H1 (cell line): Measurements from ENCODE around the gene TK1. TPM values are rescaled to one million over a fixed set of nuclear protein-coding genes. Genes with fewer than 3 reads are reported as not detected.

ENCODE experiments used
- CTCF ChIA-PET: fragments of 300-600 bp; sonication (Branson Sonifier 250); formaldehyde crosslinking; loops from one replicate; lab custom pipeline; 2021; ENCODE audit not compliant: partially characterized antibody; lab: Charles Lee
- POLR2A ChIA-PET: fragments of 300-600 bp; sonication (Branson Sonifier 250); formaldehyde crosslinking; loops from one replicate; lab custom pipeline; 2021; ENCODE audit warnings: inconsistent platforms; ENCODE audit not compliant: partially characterized antibody; lab: Charles Lee
- DNase-seq, 2 experiments: peaks; one replicate each; pipeline versions ENCODE4 v3.0.0 to v3.0.0-alpha.2; 2010 to 2022; ENCODE audit warnings: low spot score in 2 of 2, low read depth in 1 of 2, mixed read lengths in 1 of 2
- FAIRE-seq: peaks from 2 replicates; lab custom pipeline; 2011; peaks lifted over from hg19 to GRCh38; lab: Jason Lieb, UNC
- H2AFZ ChIP-seq: 2 replicates; pipeline ENCODE4 v1.8.1; 2012; ENCODE audit warnings: low read length, inconsistent platforms
- H2AK5ac ChIP-seq: 2 replicates; pipeline ENCODE4 v1.6.1; 2013; ENCODE audit warnings: low read depth, low read length
- H2BK120ac ChIP-seq: replicated peaks from 2 replicates; pipeline ENCODE3; 2013; ENCODE audit warnings: low read depth, low read length, inconsistent platforms
- H2BK12ac ChIP-seq: 2 replicates; pipeline ENCODE4 v1.6.1; 2013; ENCODE audit warnings: low read depth, low read length
- H2BK15ac ChIP-seq: 2 replicates; pipeline ENCODE4 v1.6.1; 2013; ENCODE audit warnings: low read length
- H2BK20ac ChIP-seq: 2 replicates; pipeline ENCODE4 v1.6.1; 2013; ENCODE audit warnings: low read length
- H2BK5ac ChIP-seq: 2 replicates; pipeline ENCODE4 v1.6.1; 2013; ENCODE audit warnings: low read depth, low read length
- H3K14ac ChIP-seq: 2 replicates; pipeline ENCODE4 v1.6.1; 2013; ENCODE audit warnings: inconsistent platforms; ENCODE audit not compliant: insufficient read length
- H3K18ac ChIP-seq: 2 replicates; pipeline ENCODE4 v1.6.1; 2013; ENCODE audit warnings: low read length; ENCODE audit errors: extremely low read depth
- H3K23ac ChIP-seq: 2 replicates; pipeline ENCODE4 v1.6.1; 2013; ENCODE audit warnings: inconsistent platforms; ENCODE audit not compliant: insufficient read length
- H3K23me2 ChIP-seq: 2 replicates; pipeline ENCODE4 v1.6.1; 2013; ENCODE audit warnings: low read depth, low read length
- H3K27ac ChIP-seq: 2 replicates; pipeline ENCODE4 v1.6.1; 2011; ENCODE audit warnings: low read depth, low read length, inconsistent platforms
- H3K27me3 ChIP-seq, 4 experiments: replicated peaks in 1 of 4; 1 replicate in 1 of 4; 2 replicates in 3 of 4; pipeline versions ENCODE4 v1.6.1 to v1.8.1; 2011 to 2013; ENCODE audit warnings: low read length in 3 of 4, mild to moderate bottlenecking in 3 of 4, inconsistent platforms in 2 of 4, mixed read lengths in 2 of 4, moderate library complexity in 1 of 4; ENCODE audit not compliant: control insufficient read depth in 3 of 4, insufficient read depth in 3 of 4; ENCODE audit errors: extremely low read depth in 1 of 4
- H3K36me3 ChIP-seq, 4 experiments: 2 replicates each; pipeline versions ENCODE4 v1.6.1 to v1.8.1; 2011 to 2013; ENCODE audit warnings: mild to moderate bottlenecking in 4 of 4, low read length in 3 of 4, moderate library complexity in 2 of 4, control low read depth in 1 of 4, inconsistent platforms in 1 of 4; ENCODE audit not compliant: insufficient read depth in 4 of 4, control insufficient read depth in 2 of 4
- H3K4ac ChIP-seq: replicated peaks from 2 replicates; pipeline ENCODE3; 2013; ENCODE audit warnings: low read length, low read depth, mixed read lengths, inconsistent platforms; ENCODE audit not compliant: insufficient read length
- H3K4me1 ChIP-seq, 4 experiments: replicated peaks in 1 of 4; 1 replicate in 1 of 4; 2 replicates in 3 of 4; pipeline versions ENCODE4 v1.6.1 to v1.8.1; 2011 to 2013; ENCODE audit warnings: low read length in 3 of 4, inconsistent platforms in 2 of 4, mixed read lengths in 1 of 4; ENCODE audit not compliant: insufficient read depth in 4 of 4, control insufficient read depth in 3 of 4
- H3K4me2 ChIP-seq, 2 experiments: 2 replicates each; pipeline versions ENCODE4 v1.6.1 to v1.8.1; 2011 to 2013; ENCODE audit warnings: low read depth in 2 of 2, low read length in 2 of 2, control low read depth in 1 of 2, inconsistent platforms in 1 of 2, mild to moderate bottlenecking in 1 of 2; ENCODE audit not compliant: insufficient read depth in 1 of 2
- H3K4me3 ChIP-seq, 4 experiments: fragments of 200-600, 300-600 bp in 1 of 4; sonication (generic), shearing (Covaris generic), sonication (Bioruptor Twin) in 1 of 4; 2 replicates each; pipeline versions ENCODE4 v1.5.1 to v1.8.1; 2011 to 2016; ENCODE audit warnings: low read length in 4 of 4, low read depth in 3 of 4, control low read depth in 2 of 4, inconsistent platforms in 2 of 4, mild to moderate bottlenecking in 2 of 4, mixed read lengths in 1 of 4, moderate library complexity in 1 of 4; ENCODE audit not compliant: insufficient read depth in 2 of 4; ENCODE audit errors: extremely low read depth in 1 of 4
- H3K56ac ChIP-seq: replicated peaks from 2 replicates; pipeline ENCODE3; 2013; ENCODE audit warnings: low read depth, mild to moderate bottlenecking, mixed read lengths, low read length, inconsistent platforms; ENCODE audit not compliant: insufficient read length
- H3K79me1 ChIP-seq: 2 replicates; pipeline ENCODE4 v1.6.1; 2013; ENCODE audit warnings: low read depth, low read length, control low read depth
- H3K79me2 ChIP-seq, 2 experiments: 2 replicates each; pipeline versions ENCODE4 v1.6.1 to v1.8.1; 2012 to 2013; ENCODE audit warnings: low read length in 2 of 2, mild to moderate bottlenecking in 2 of 2, inconsistent platforms in 1 of 2; ENCODE audit not compliant: insufficient read depth in 2 of 2, control insufficient read depth in 1 of 2
- H3K9ac ChIP-seq, 4 experiments: replicated peaks in 1 of 4; 1 replicate in 1 of 4; 2 replicates in 3 of 4; pipeline versions ENCODE4 v1.6.1 to v1.8.1; 2011 to 2013; ENCODE audit warnings: low read depth in 3 of 4, low read length in 3 of 4, control low read depth in 2 of 4, mild to moderate bottlenecking in 2 of 4, moderate library complexity in 2 of 4, inconsistent platforms in 1 of 4; ENCODE audit errors: extremely low read depth in 1 of 4
- H3K9me3 ChIP-seq, 2 experiments: 2 replicates each; pipeline versions ENCODE4 v1.6.1 to v1.8.1; 2012 to 2013; ENCODE audit warnings: mild to moderate bottlenecking in 2 of 2, moderate library complexity in 2 of 2, control low read depth in 1 of 2, inconsistent platforms in 1 of 2, low read depth in 1 of 2, low read length in 1 of 2, mixed read lengths in 1 of 2; ENCODE audit not compliant: insufficient read depth in 2 of 2
- H4K20me1 ChIP-seq, 2 experiments: replicated peaks in 1 of 2; 2 replicates each; pipeline versions ENCODE3 to v1.8.1; 2011 to 2013; ENCODE audit warnings: inconsistent platforms in 2 of 2, low read length in 2 of 2, mild to moderate bottlenecking in 1 of 2; ENCODE audit not compliant: insufficient read depth in 2 of 2, control insufficient read depth in 1 of 2
- H4K5ac ChIP-seq: 2 replicates; pipeline ENCODE4 v1.6.1; 2013; ENCODE audit warnings: low read length, low read depth, mixed read lengths, inconsistent platforms; ENCODE audit not compliant: insufficient read length
- H4K8ac ChIP-seq: 2 replicates; pipeline ENCODE4 v1.8.0; 2013; ENCODE audit warnings: mild to moderate bottlenecking, moderate library complexity, low read length, inconsistent platforms; ENCODE audit not compliant: insufficient read depth; ENCODE audit errors: extremely low read depth
- H4K91ac ChIP-seq: replicated peaks from 2 replicates; pipeline ENCODE3; 2013; ENCODE audit warnings: low read length, mixed read lengths, inconsistent platforms; ENCODE audit not compliant: insufficient read length
- GABPA ChIP-seq: IDR thresholded peaks from 2 replicates; pipeline ENCODE4 v1.6.1; 2011; ENCODE audit warnings: mild to moderate bottlenecking, low read length, moderate library complexity, borderline replicate concordance; ENCODE audit not compliant: insufficient read depth
- POLR2AphosphoS5 ChIP-seq: IDR thresholded peaks from 2 replicates; pipeline ENCODE4 v1.6.1; 2011; ENCODE audit warnings: low read depth, low read length
- RFX5 ChIP-seq: IDR thresholded peaks from 2 replicates; pipeline ENCODE4 v1.6.1; 2011; ENCODE audit warnings: low read depth, low read length, improper control_type of control experiment, borderline replicate concordance
- SIN3A ChIP-seq, 2 experiments: IDR thresholded peaks in 1 of 2; conservative IDR thresholded peaks in 1 of 2; 2 replicates each; pipeline ENCODE4 v1.6.1; 2011 to 2012; ENCODE audit warnings: low read length in 2 of 2, improper control_type of control experiment in 1 of 2, low read depth in 1 of 2, mild to moderate bottlenecking in 1 of 2
- SUZ12 ChIP-seq: fragments of 200-600 bp; sonication (generic); IDR thresholded peaks from 2 replicates; pipeline ENCODE4 v1.6.1; 2012; ENCODE audit warnings: mild to moderate bottlenecking, inconsistent platforms, low read length, moderate library complexity, mixed read lengths
- ZNF274 ChIP-seq: IDR thresholded peaks from 2 replicates; pipeline ENCODE4 v1.7.0; 2012; ENCODE audit warnings: low read length, borderline replicate concordance; ENCODE audit errors: extremely low read depth
- WGBS, 2 experiments: shearing (Covaris generic) in 1 of 2; methylation state at CpG; one replicate each; pipeline versions ENCODE4 v1.1.6 to v1.1.7; 2013 to 2015; ENCODE audit warnings: low lambda C conversion rate in 2 of 2, mixed read lengths in 2 of 2, inconsistent platforms in 1 of 2, low coverage in 1 of 2, missing lambda C conversion rate in 1 of 2; ENCODE audit not compliant: insufficient replicate concordance in 2 of 2, insufficient coverage in 1 of 2, insufficient read length in 1 of 2; ENCODE audit errors: extremely low coverage in 1 of 2, missing lambda C conversion rate in 1 of 2; 5-methylcytosine and 5-hydroxymethylcytosine counted together
- polyA plus RNA-seq, 7 experiments: library from polyadenylated mRNA; depleted of rRNA in 3 of 7; stranded (reverse) in 5 of 7; unstranded in 2 of 7; fragments of >200 nt in 5 of 7; fragments of 200-250 nt in 2 of 7; gene quantifications; 1 replicate in 5 of 7; 2 replicates in 1 of 7; 4 replicates in 1 of 7; pipeline versions ENCODE4 v1.2.1 to v1.2.3, GENCODE V29; 2011 to 2013; ENCODE audit warnings: missing spikeins in 2 of 7, mixed read lengths in 2 of 7
- total RNA-seq: library from RNA; stranded (reverse); fragmentation: NEBNext Ultra II Directional; extraction: Animal tissue kit (Norgen Biotek cat#: 25700); gene quantifications from 2 replicates; pipeline ENCODE4 v1.2.1, GENCODE V29; 2021

Gene TK1
- total and polyA plus RNA-seq, 2 of the 8 experiments (the other 6 are each of a cell fraction or from before 2014, with no cell fraction given), result 66.9 to 147 TPM

- no peak for FAIRE-seq
- POLR2A ChIA-PET, result interaction anchor here (0.6 to 2.2 kb wide), 3 partner anchors 21 to 122 kb away, joined by 3 to 8 read pairs (median 5); no protein-coding TSS in a partner anchor
- no peak for TF ChIP-seq SIN3A (conservative IDR thresholded peaks at IDR 0.05 in 1 of 2, IDR thresholded peaks at IDR 0.05 in 1 of 2; ENCODE audit: low read depth in 1 of 2, low read length in 2 of 2)
- no peak for TF ChIP-seq GABPA
- no peak for TF ChIP-seq SUZ12
- no peak for TF ChIP-seq ZNF274
- no peak for TF ChIP-seq POLR2AphosphoS5
- no peak for TF ChIP-seq RFX5
Observed at GRCh38 chr17:78148286-78149016, 38.4 kb downstream of the TK1 start.

More at GRCh38 chr17:78148286-78149016, 38.4 kb downstream of the TK1 start:
- H2BK12ac ChIP-seq, result no peak overlapping the region
- H4K91ac ChIP-seq, result no peak overlapping the region
- H2BK5ac ChIP-seq, result no peak overlapping the region
- H3K23ac ChIP-seq, result no peak overlapping the region
- H3K23me2 ChIP-seq, result no peaks in the 10 kb centered on the region
- no peaks in the 10 kb centered on the region for H4K20me1 ChIP-seq
- no peak overlapping the region for H3K4me3 ChIP-seq
- peak overlapping the region; percentile 5 for H3K4ac ChIP-seq
- CTCF ChIA-PET, result interaction anchor here (1.3 to 1.8 kb wide), 2 partner anchors 11 to 26 kb away, joined by 6 to 8 read pairs; no protein-coding TSS in a partner anchor
- H2BK120ac ChIP-seq, result no peak overlapping the region
- H2BK15ac ChIP-seq, result no peak overlapping the region
- no peaks in the 10 kb centered on the region for H3K79me2 ChIP-seq
- no peak overlapping the region for H3K27ac ChIP-seq
- no peak overlapping the region for H4K5ac ChIP-seq
- no peak overlapping the region for H3K18ac ChIP-seq
- H3K27me3 ChIP-seq, result no peaks in the 10 kb centered on the region
- H3K4me1 ChIP-seq, result no peaks in the 10 kb centered on the region; a peak in 2 of 7 replicates
- H4K8ac ChIP-seq, result no peak overlapping the region
- no peak overlapping the region for H2BK20ac ChIP-seq
- no peak for DNase-seq
- no peaks in the 10 kb centered on the region for H3K36me3 ChIP-seq
- no peak overlapping the region for H3K14ac ChIP-seq
- H3K4me2 ChIP-seq, result no peak overlapping the region
- H3K9ac ChIP-seq, result no peak overlapping the region
- no peaks in the 10 kb centered on the region for H3K79me1 ChIP-seq
- no peak overlapping the region for H3K56ac ChIP-seq
- H2AK5ac ChIP-seq, result no peak overlapping the region
- H3K9me3 ChIP-seq, result no peaks in the 10 kb centered on the region
- 92% methylated on average over 14 of the region's 14 CpGs; no CpG with 5 or more reads in 1 of the 2 experiments for WGBS, 2 experiments
- H2AFZ ChIP-seq, result no peak overlapping the region; the same call in 1 of the 2 replicates
